Measurements from ENCODE around the gene EEF2K. TPM values are rescaled to one million over a fixed set of nuclear protein-coding genes. Genes with fewer than 3 reads are reported as not detected.
"Not testable (repeated sequence)": the region's sequence is repeated elsewhere in the genome, so short reads cannot be mapped to it uniquely, and the experiment has no call there.

The EEF2K gene
- total and polyA plus RNA-seq, 7 experiments from 2014 or later: 1.9 to 27.9 (median 19.9) TPM

- Histone ChIP-seq H3K9me3 (ENCODE audit: control insufficient read depth in 2 of 3, low read length in 3 of 3) (no peaks in the 10 kb centered on the region), H3K27ac (ENCODE audit: low read depth, low read length) (no peak overlapping the region), H3K36me3 (ENCODE audit: control insufficient read depth in 2 of 3, insufficient read depth in 3 of 3, low read length in 3 of 3) (peaks cover 0 to 8% (median 0%) of the 10 kb centered on the region in 3 experiments), H3K27me3 (ENCODE audit: control insufficient read depth in 2 of 2, insufficient read depth in 2 of 2, low read length in 2 of 2) (no peaks in the 10 kb centered on the region), H3K4me1 (ENCODE audit: control insufficient read depth in 2 of 2, insufficient read depth in 2 of 2, low read length in 2 of 2) (peaks cover 9 to 10% of the 10 kb centered on the region in 2 donors), H3K4me3 (ENCODE audit: low read length) (no peak overlapping the region)
- ATAC-seq: no peak
- peak overlapping the region in 1 of 10 donors; percentile 21 for H3K4me3 Mint-ChIP-seq
- intact Hi-C loops (cut with micrococcal nuclease): no loop called here
- ChIA-PET POLR2A (interaction anchor here (1.0 to 1.6 kb wide), 3 partner anchors 10 to 86 kb away, joined by 3 to 4 read pairs (median 3); partner anchors contain the start of gene POLR3E), CTCF (interaction anchor here (0.7 kb wide), 1 partner anchor 86 kb away, joined by 3 read pairs; no protein-coding TSS in a partner anchor)
- DNase-seq: no peak
- peak overlapping the region in 2 of 9 donors; percentile 21 to 76 for H3K27ac Mint-ChIP-seq
- H3K27me3 Mint-ChIP-seq: no peaks in the 10 kb centered on the region
- peaks cover 24 to 60% (median 32%) of the 10 kb centered on the region in 7 donors for H3K4me1 Mint-ChIP-seq
- no peaks in the 10 kb centered on the region for H3K9me3 Mint-ChIP-seq
- H3K36me3 Mint-ChIP-seq: peaks cover 0 to 43% (median 18%) of the 10 kb centered on the region in 5 donors
Measured at GRCh38 chr16:22210854-22211253, 4.8 kb downstream of the EEF2K start.

DNA sequence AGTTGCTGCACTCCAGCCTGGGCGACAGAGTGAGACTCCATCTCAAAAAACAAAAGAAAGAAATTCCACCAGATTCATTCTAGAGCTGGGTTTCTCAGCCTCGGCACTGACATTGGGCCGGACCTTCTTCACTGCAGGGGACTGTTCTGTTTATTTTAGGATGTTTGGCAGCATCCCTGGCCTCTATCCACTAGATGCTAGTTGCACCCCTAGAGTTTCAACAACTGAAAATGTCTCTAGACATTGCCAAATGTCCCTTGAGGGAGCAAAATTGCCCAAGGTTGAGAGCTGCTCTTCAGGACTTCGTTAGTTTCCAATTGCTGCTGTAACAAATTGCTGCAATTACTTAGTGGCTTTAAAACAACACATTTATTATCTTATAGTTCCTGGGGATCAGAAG, 7.2 kb downstream of the EEF2K start:
- Mint-ChIP-seq H3K9me3 (no peaks in the 10 kb centered on the region), H3K27ac (no peak overlapping the region), H3K27me3 (no peaks in the 10 kb centered on the region), H3K4me3 (no peak overlapping the region), H3K4me1 (peaks cover 13 to 55% (median 16%) of the 10 kb centered on the region in 7 donors), H3K36me3 (peaks cover 0 to 45% (median 18%) of the 10 kb centered on the region in 5 donors)
- DNase-seq (no peak), ATAC-seq (no peak)
- H3K27me3 ChIP-seq (ENCODE audit: control insufficient read depth in 2 of 2, insufficient read depth in 2 of 2, low read length in 2 of 2): no peaks in the 10 kb centered on the region
- H3K9me3 ChIP-seq (ENCODE audit: control insufficient read depth in 2 of 3, low read length in 3 of 3): no peaks in the 10 kb centered on the region
- intact Hi-C loops (cut with micrococcal nuclease): no loop called here
- no peak overlapping the region for H3K4me3 ChIP-seq (ENCODE audit: low read length)
- ChIA-PET CTCF (no interaction called here), POLR2A (no interaction called here)
- no peaks in the 10 kb centered on the region for H3K4me1 ChIP-seq (ENCODE audit: control insufficient read depth in 2 of 2, insufficient read depth in 2 of 2, low read length in 2 of 2)
- no peaks in the 10 kb centered on the region for H3K36me3 ChIP-seq (ENCODE audit: control insufficient read depth in 2 of 3, insufficient read depth in 3 of 3, low read length in 3 of 3)
- no peak overlapping the region for H3K27ac ChIP-seq (ENCODE audit: low read depth, low read length)

GRCh38 chr16:22213801-22214200, 7.7 kb downstream of the EEF2K start:
- Histone ChIP-seq H3K36me3 (ENCODE audit: control insufficient read depth in 2 of 3, insufficient read depth in 3 of 3, low read length in 3 of 3) (no peaks in the 10 kb centered on the region), H3K9me3 (ENCODE audit: control insufficient read depth in 2 of 3, low read length in 3 of 3) (no peaks in the 10 kb centered on the region), H3K27ac (ENCODE audit: low read depth, low read length) (no peak overlapping the region), H3K27me3 (ENCODE audit: control insufficient read depth in 2 of 2, insufficient read depth in 2 of 2, low read length in 2 of 2) (no peaks in the 10 kb centered on the region), H3K4me1 (ENCODE audit: control insufficient read depth in 2 of 2, insufficient read depth in 2 of 2, low read length in 2 of 2) (no peaks in the 10 kb centered on the region), H3K4me3 (ENCODE audit: low read length) (no peak overlapping the region)
- Mint-ChIP-seq H3K9me3 (no peaks in the 10 kb centered on the region), H3K36me3 (peaks cover 0 to 45% (median 18%) of the 10 kb centered on the region in 5 donors), H3K27ac (peak overlapping the region in 1 of 9 donors; percentile 77), H3K27me3 (no peaks in the 10 kb centered on the region), H3K4me1 (peaks cover 7 to 50% (median 14%) of the 10 kb centered on the region in 7 donors), H3K4me3 (no peak overlapping the region)
- intact Hi-C loops (cut with micrococcal nuclease): no loop called here
- ChIA-PET CTCF (no interaction called here), POLR2A (no interaction called here)
- no peak for ATAC-seq
- DNase-seq: no peak

DNA sequence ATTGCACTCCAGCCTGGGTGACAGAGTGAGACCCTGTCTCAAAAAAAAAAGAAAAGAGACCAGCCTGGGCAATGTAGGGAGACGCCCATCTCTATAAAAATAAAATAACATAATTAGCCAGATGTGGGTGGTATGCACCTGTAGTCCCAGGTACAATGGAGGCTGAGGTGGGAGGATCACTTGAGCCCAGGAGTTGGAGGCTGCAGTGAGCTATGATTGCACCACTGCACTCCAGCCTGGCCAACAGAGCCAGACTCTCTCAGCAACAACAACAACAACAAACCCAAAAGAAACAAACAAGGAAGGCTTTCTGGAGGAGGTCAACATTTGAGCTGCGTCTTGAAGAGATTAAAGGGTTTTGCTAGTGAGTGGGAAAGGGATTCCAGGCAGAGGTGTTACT, 8.3 kb downstream of the EEF2K start:
- DNase-seq: no peak
- Mint-ChIP-seq H3K9me3 (no peaks in the 10 kb centered on the region), H3K27ac (no peak overlapping the region), H3K27me3 (no peaks in the 10 kb centered on the region), H3K4me1 (peaks cover 7 to 44% (median 14%) of the 10 kb centered on the region in 7 donors), H3K36me3 (peaks cover 0 to 45% (median 18%) of the 10 kb centered on the region in 5 donors), H3K4me3 (no peak overlapping the region)
- H3K9me3 ChIP-seq (ENCODE audit: control insufficient read depth in 2 of 3, low read length in 3 of 3): no peaks in the 10 kb centered on the region
- intact Hi-C loops (cut with micrococcal nuclease): no loop called here
- no peaks in the 10 kb centered on the region for H3K4me1 ChIP-seq (ENCODE audit: control insufficient read depth in 2 of 2, insufficient read depth in 2 of 2, low read length in 2 of 2)
- ChIA-PET CTCF (no interaction called here), POLR2A (no interaction called here)
- H3K27ac ChIP-seq (ENCODE audit: low read depth, low read length): no peak overlapping the region
- ATAC-seq: no peak
- no peaks in the 10 kb centered on the region for H3K27me3 ChIP-seq (ENCODE audit: control insufficient read depth in 2 of 2, insufficient read depth in 2 of 2, low read length in 2 of 2)
- no peak overlapping the region for H3K4me3 ChIP-seq (ENCODE audit: low read length)
- no peaks in the 10 kb centered on the region for H3K36me3 ChIP-seq (ENCODE audit: control insufficient read depth in 2 of 3, insufficient read depth in 3 of 3, low read length in 3 of 3)

DNA sequence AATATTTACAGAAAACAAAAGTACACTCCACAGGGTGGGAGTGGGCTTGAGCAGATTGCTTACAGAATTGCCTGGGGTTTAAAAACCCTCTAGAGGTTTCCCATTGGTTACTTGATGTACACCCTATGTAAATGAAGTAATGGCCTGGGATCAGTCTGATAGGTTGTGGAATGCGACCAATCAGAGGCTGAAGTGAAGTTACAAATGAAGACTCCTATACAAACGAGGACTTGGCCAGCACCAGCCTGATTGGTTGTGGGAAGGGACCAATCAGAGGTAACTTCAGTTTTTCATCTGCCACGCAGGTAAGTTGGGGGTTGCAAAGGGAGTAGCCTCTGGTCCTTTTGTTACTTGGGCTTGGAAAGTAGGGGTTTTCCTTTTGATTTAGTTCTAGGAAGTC, 8.8 kb downstream of the EEF2K start:
- no peaks in the 10 kb centered on the region for H3K9me3 Mint-ChIP-seq
- peaks cover 0 to 48% (median 18%) of the 10 kb centered on the region in 5 donors for H3K36me3 Mint-ChIP-seq
- no peak for DNase-seq
- H3K36me3 ChIP-seq (ENCODE audit: control insufficient read depth in 2 of 3, insufficient read depth in 3 of 3, low read length in 3 of 3): no peaks in the 10 kb centered on the region
- no peaks in the 10 kb centered on the region for H3K27me3 ChIP-seq (ENCODE audit: control insufficient read depth in 2 of 2, insufficient read depth in 2 of 2, low read length in 2 of 2)
- H3K27me3 Mint-ChIP-seq: no peaks in the 10 kb centered on the region
- intact Hi-C loops (cut with micrococcal nuclease): no loop called here
- H3K9me3 ChIP-seq (ENCODE audit: control insufficient read depth in 2 of 3, low read length in 3 of 3): no peaks in the 10 kb centered on the region
- ChIA-PET POLR2A (no interaction called here), CTCF (no interaction called here)
- no peak for ATAC-seq
- no peak overlapping the region for H3K27ac ChIP-seq (ENCODE audit: low read depth, low read length)
- no peaks in the 10 kb centered on the region for H3K4me1 ChIP-seq (ENCODE audit: control insufficient read depth in 2 of 2, insufficient read depth in 2 of 2, low read length in 2 of 2)
- no peak overlapping the region for H3K27ac Mint-ChIP-seq
- no peak overlapping the region for H3K4me3 ChIP-seq (ENCODE audit: low read length)
- H3K4me1 Mint-ChIP-seq: peaks cover 7 to 41% (median 14%) of the 10 kb centered on the region in 7 donors
- H3K4me3 Mint-ChIP-seq: no peak overlapping the region

DNA sequence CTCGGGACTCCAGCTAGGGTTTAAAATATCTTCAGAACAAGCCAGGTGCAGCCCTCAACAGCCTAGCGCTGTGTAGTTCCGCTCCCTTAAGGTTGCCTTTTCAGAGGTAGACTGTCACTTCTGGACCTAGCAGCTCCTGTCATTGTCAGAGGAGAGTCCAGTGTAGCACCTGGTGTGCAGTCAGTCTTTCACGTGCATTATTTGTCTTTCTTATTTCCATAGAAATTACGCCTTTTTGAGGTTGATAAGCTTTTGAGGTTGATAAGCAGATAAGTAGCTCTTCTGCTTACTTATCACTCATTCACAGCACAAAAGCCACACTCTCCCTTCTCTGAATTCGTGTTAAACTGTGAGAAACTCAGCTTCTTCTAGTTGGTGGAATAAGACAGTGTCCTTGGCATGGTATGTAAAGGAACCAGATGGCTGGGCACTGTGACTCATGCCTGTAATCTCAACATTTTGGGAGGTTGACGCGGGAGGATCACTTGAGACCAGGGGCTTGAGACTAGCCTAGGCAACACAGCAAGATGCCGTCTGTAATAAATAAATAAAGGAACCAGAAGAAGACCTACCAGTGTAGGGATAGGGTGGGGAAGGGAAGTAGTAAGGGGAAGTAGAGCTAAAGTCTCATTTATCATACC, 10.2 kb downstream of the EEF2K start:
- CTCF ChIA-PET: no interaction called here
- Mint-ChIP-seq H3K4me1 (peaks cover 0 to 33% (median 9%) of the 10 kb centered on the region in 7 donors), H3K9me3 (no peaks in the 10 kb centered on the region), H3K36me3 (peaks cover 0 to 43% (median 10%) of the 10 kb centered on the region in 5 donors), H3K27ac (peak overlapping the region in 3 of 9 donors; percentile 11 to 39 (median 24)), H3K4me3 (no peak overlapping the region), H3K27me3 (no peaks in the 10 kb centered on the region)
- H3K9me3 ChIP-seq (ENCODE audit: control insufficient read depth in 2 of 3, low read length in 3 of 3): no peaks in the 10 kb centered on the region
- no peaks in the 10 kb centered on the region for H3K4me1 ChIP-seq (ENCODE audit: control insufficient read depth in 2 of 2, insufficient read depth in 2 of 2, low read length in 2 of 2)
- POLR2A ChIA-PET: interaction anchor here (0.7 to 0.9 kb wide), 2 partner anchors 23 to 75 kb away, joined by 3 read pairs; no protein-coding TSS in a partner anchor
- H3K27ac ChIP-seq (ENCODE audit: low read depth, low read length): no peak overlapping the region
- no peaks in the 10 kb centered on the region for H3K36me3 ChIP-seq (ENCODE audit: control insufficient read depth in 2 of 3, insufficient read depth in 3 of 3, low read length in 3 of 3)
- ATAC-seq (peak; percentile 82), DNase-seq (no peak)
- intact Hi-C loops (cut with micrococcal nuclease): no loop called here
- no peak overlapping the region for H3K4me3 ChIP-seq (ENCODE audit: low read length)
- H3K27me3 ChIP-seq (ENCODE audit: control insufficient read depth in 2 of 2, insufficient read depth in 2 of 2, low read length in 2 of 2): no peaks in the 10 kb centered on the region

DNA sequence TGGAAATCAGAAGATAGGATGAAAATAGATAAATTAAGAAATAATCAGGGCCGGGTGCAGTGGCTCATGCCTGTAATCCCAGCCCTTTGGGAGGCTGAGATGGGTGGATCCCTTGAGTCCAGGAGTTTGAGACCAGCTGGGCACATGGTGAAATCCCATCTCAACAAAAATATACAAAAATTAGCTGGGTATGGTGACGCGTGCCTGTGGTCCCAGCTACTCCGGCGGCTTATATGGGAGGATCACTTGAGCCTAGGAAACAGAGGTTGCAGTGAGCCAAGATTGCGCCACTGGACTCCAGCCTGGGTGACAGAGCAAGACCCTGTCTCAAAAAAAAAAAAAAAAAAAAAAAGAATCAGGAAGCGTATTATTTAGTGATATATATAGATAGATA, 10.8 kb downstream of the EEF2K start:
- Mint-ChIP-seq H3K36me3 (peaks cover 0 to 42% (median 10%) of the 10 kb centered on the region in 5 donors), H3K27ac (peak overlapping the region in 2 of 9 donors; percentile 11 to 39), H3K4me1 (peaks cover 0 to 32% (median 7%) of the 10 kb centered on the region in 7 donors)
- POLR2A ChIA-PET: interaction anchor here (0.9 kb wide), 1 partner anchor 75 kb away, joined by 3 read pairs; no protein-coding TSS in a partner anchor
- H3K27me3 ChIP-seq (ENCODE audit: control insufficient read depth in 2 of 2, insufficient read depth in 2 of 2, low read length in 2 of 2); H3K4me3 ChIP-seq (ENCODE audit: low read length); H3K4me3 Mint-ChIP-seq; CTCF ChIA-PET; H3K27ac ChIP-seq (ENCODE audit: low read depth, low read length); H3K9me3 Mint-ChIP-seq; ATAC-seq; H3K27me3 Mint-ChIP-seq; intact Hi-C loops (cut with micrococcal nuclease); H3K9me3 ChIP-seq (ENCODE audit: control insufficient read depth in 2 of 3, low read length in 3 of 3); H3K4me1 ChIP-seq (ENCODE audit: control insufficient read depth in 2 of 2, insufficient read depth in 2 of 2, low read length in 2 of 2); H3K36me3 ChIP-seq (ENCODE audit: control insufficient read depth in 2 of 3, insufficient read depth in 3 of 3, low read length in 3 of 3); DNase-seq: not testable (repeated sequence)

All from naive thymus-derived CD4-positive, alpha-beta T cell (primary cell).